Colonic mucosa (tissue), 4 donors: ENCODE data around the gene DCLK3. TPM values are rescaled to one million over a fixed set of nuclear protein-coding genes. Genes with fewer than 3 reads are reported as not detected.

Experiments
- DNase-seq: peaks from one replicate; pipeline ENCODE4 v3.0.0-alpha.2; 2020
- H3K27ac ChIP-seq: fragments of 200-600 bp; one replicate; pipeline ENCODE4 v1.8.0; 2021
- H3K27me3 ChIP-seq: fragments of 200-600 bp; one replicate; pipeline ENCODE4 v1.8.0; 2021
- H3K36me3 ChIP-seq: fragments of 200-600 bp; one replicate; pipeline ENCODE4 v1.8.0; 2021
- H3K4me1 ChIP-seq: fragments of 200-600 bp; one replicate; pipeline ENCODE4 v1.8.0; 2021; ENCODE audit warnings: mild to moderate bottlenecking
- H3K4me3 ChIP-seq: fragments of 200-600 bp; one replicate; pipeline ENCODE4 v1.8.0; 2021
- H3K9ac ChIP-seq, 2 donors: one replicate each; pipeline ENCODE4 v1.7.0; 2013; ENCODE audit warnings: control low read depth in 2 of 2, low read depth in 2 of 2, low read length in 2 of 2
- H3K9me3 ChIP-seq: fragments of 200-600 bp; one replicate; pipeline ENCODE4 v1.8.0; 2021
- intact Hi-C: fragments of 100-400 bp; cut with DNase I; formaldehyde crosslinking; loops from one replicate; pipeline ENCODE4 v1.14.1; 2022
- total RNA-seq, 2 donors: library from RNA; stranded (reverse); fragmentation: NEBNext Ultra II Directional in 1 of 2; extraction: Animal tissue kit (Norgen Biotek cat#: 25700) in 1 of 2; gene quantifications; one replicate each; pipeline ENCODE4 v1.2.1, GENCODE V29; 2021
- TF ChIP-seq, protein P1 (sequence below): fragments of 200-600 bp; IDR thresholded peaks from one replicate; pipeline ENCODE4 v1.8.0; 2022; ENCODE audit warnings: antibody characterized with exemption, mild to moderate bottlenecking
- donor health status: healthy.
- donor health status: DM: no; HTN: no; CAD: no.
- donor health status: DM: no; HTN: no; CAD: no.

DCLK3 gene, protein sequence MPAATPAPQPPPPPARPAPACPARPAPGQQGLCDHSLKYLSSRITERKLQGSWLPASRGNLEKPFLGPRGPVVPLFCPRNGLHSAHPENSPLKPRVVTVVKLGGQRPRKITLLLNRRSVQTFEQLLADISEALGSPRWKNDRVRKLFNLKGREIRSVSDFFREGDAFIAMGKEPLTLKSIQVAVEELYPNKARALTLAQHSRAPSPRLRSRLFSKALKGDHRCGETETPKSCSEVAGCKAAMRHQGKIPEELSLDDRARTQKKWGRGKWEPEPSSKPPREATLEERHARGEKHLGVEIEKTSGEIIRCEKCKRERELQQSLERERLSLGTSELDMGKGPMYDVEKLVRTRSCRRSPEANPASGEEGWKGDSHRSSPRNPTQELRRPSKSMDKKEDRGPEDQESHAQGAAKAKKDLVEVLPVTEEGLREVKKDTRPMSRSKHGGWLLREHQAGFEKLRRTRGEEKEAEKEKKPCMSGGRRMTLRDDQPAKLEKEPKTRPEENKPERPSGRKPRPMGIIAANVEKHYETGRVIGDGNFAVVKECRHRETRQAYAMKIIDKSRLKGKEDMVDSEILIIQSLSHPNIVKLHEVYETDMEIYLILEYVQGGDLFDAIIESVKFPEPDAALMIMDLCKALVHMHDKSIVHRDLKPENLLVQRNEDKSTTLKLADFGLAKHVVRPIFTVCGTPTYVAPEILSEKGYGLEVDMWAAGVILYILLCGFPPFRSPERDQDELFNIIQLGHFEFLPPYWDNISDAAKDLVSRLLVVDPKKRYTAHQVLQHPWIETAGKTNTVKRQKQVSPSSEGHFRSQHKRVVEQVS
- under 1 TPM in 1 of 2 donors, not detected in 1; 0.11 TPM for total RNA-seq

DNA sequence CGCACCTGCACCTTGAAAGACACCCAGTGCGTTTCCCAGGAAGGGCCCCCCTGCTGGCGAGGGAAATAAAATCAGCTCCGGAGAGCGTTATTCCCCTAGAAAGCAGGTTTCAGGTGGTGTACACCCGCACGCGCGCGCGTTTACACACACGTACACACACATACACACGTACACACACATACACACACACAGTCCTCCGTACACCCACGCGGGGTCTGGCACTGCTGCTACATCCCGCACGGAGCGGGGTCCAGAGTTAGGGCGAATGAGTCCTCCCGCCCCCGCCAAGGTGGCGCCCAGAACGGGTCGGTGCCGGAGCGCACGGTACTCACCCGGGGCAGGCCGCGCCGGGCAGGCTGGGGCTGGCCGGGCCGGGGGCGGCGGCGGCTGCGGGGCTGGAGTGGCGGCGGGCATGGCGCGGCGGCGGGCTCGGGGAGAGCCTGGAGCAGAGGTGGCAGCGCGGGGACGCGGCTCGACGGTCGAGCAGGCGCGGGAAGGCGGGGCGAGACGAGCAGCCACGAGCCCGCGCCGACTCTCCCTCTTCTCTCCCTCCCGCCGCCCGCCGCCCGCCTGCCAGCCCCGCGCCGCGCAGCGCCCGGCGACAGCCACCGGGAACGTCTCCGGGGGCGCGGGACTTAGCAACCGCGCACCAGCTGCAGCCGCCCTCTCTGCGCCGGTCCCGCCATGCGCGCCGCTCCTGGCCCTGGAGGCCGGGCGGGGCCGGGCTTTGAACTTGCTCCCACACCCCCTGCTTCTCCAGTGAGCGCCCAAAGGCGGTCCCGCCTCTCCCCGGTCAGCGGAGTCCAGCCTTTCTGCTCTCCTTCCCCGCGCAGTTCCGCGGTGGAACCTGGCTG, at the start of gene DCLK3:
DCLK3 (minus strand) TSS at position 704 of the 854 bp plus-strand sequence; CDS start at position 414, 290 bp downstream.
- H3K27me3 ChIP-seq, result peaks cover 10% of the 10 kb centered on the region

DNA sequence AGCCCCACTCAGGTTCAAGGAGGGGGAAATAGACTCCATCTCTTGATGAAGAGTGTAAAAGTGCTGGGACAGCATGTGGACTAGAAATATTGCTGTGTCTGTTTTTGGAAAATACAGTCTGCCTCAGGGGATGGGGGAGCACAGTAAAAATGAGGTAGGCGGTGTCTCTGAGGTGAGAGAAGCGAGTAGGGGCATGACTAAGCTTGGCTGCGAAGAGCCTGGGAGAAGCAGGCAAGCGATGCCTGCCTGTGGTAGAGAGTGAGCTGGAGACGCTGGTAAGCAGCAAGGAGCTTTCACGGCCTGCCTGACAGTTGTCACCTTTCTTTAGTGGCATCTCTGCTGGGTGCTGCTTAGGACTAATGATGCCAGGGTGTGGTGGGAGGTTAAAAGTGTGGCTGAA, 49.0 kb upstream of the DCLK3 start:
- TF ChIP-seq, protein P1, sequence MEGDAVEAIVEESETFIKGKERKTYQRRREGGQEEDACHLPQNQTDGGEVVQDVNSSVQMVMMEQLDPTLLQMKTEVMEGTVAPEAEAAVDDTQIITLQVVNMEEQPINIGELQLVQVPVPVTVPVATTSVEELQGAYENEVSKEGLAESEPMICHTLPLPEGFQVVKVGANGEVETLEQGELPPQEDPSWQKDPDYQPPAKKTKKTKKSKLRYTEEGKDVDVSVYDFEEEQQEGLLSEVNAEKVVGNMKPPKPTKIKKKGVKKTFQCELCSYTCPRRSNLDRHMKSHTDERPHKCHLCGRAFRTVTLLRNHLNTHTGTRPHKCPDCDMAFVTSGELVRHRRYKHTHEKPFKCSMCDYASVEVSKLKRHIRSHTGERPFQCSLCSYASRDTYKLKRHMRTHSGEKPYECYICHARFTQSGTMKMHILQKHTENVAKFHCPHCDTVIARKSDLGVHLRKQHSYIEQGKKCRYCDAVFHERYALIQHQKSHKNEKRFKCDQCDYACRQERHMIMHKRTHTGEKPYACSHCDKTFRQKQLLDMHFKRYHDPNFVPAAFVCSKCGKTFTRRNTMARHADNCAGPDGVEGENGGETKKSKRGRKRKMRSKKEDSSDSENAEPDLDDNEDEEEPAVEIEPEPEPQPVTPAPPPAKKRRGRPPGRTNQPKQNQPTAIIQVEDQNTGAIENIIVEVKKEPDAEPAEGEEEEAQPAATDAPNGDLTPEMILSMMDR, result no peak
- Histone ChIP-seq H3K36me3 (no peaks in the 10 kb centered on the region), H3K27me3 (no peaks in the 10 kb centered on the region), H3K4me1 (no peaks in the 10 kb centered on the region), H3K9me3 (no peaks in the 10 kb centered on the region), H3K4me3 (no peak overlapping the region), H3K27ac (no peak overlapping the region), H3K9ac (no peak overlapping the region)
- no peak for DNase-seq
- intact Hi-C loops, result no loop called here

More for the DNA sequence above, at the start of gene DCLK3:
- no peak within 1 kb of the TSS for H3K27ac ChIP-seq
- no peak within 1 kb of the TSS for H3K4me3 ChIP-seq
- H3K4me1 ChIP-seq, result no peaks in the 10 kb centered on the region
- intact Hi-C loops, result no loop called here
- H3K9ac ChIP-seq, result no peak within 1 kb of the TSS
- no peaks in the 10 kb centered on the region for H3K36me3 ChIP-seq
- H3K9me3 ChIP-seq, result no peaks in the 10 kb centered on the region
- TF ChIP-seq, protein P1, result no peak
- no peak for DNase-seq

DNA sequence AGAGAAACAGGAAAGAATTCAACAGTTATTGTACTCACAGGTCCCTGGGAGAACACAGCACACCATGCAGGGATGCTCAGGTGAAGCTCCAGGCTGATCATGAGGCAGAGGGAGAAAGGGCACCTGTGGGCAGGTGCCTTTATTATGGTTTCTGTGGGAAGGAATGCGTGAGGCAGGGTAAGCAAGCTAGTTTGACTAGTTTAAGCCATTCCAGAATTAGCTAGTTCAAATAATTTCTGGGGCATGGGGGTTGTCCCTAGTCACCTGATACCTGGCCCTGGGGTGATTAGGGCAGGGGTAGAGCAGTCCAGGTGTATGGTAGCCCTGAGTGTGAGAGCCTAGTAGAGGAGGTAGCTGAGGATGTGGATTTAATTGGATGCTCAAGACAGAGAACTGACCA, 47.9 kb upstream of the DCLK3 start:
- DNase-seq, result no peak
- TF ChIP-seq, protein P1, result no peak
- no peak overlapping the region for H3K27ac ChIP-seq
- no peaks in the 10 kb centered on the region for H3K27me3 ChIP-seq
- H3K9ac ChIP-seq, result no peak overlapping the region
- no peaks in the 10 kb centered on the region for H3K4me1 ChIP-seq
- H3K4me3 ChIP-seq, result no peak overlapping the region
- intact Hi-C loops, result no loop called here
- no peaks in the 10 kb centered on the region for H3K9me3 ChIP-seq
- H3K36me3 ChIP-seq, result no peaks in the 10 kb centered on the region

DNA sequence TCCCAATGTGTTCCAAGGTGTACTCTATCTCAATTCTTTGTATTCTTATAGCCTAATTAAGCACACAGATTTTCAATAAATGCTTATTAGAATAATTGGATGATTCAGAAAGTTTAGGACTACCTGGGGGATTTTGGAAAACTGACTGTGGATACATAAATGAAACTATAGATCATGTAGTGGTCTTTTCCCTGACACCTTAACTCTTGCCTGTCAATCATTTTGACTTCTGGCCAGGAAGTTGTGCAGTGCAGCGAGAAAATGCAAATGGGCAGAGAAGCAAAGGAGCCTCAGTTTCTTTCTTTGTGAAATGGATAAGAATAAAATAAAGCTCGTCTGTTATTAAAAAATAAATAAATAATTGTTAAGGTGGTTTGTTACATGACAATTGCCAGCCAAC, 47.4 kb upstream of the DCLK3 start:
- Histone ChIP-seq H3K4me1 (no peaks in the 10 kb centered on the region), H3K27ac (no peak overlapping the region), H3K9ac (no peak overlapping the region), H3K9me3 (no peaks in the 10 kb centered on the region), H3K4me3 (no peak overlapping the region), H3K27me3 (no peaks in the 10 kb centered on the region), H3K36me3 (no peaks in the 10 kb centered on the region)
- no peak for DNase-seq
- intact Hi-C loops, result no loop called here
- TF ChIP-seq, protein P1, result no peak
